NCI-H1694 (cell line): ENCODE results near the gene GRIK4.
"Not testable (repeated sequence)": the region's sequence is repeated elsewhere in the genome, so short reads cannot be mapped to it uniquely, and the experiment has no call there.

Source experiments
- DNase-seq: peaks from one replicate; lab custom pipeline; 2025; lab: John Stamatoyannopoulos, UW

GRIK4 gene

GRCh38 chr11:120747850-120748814 lies 236.6 kb downstream of the GRIK4 start:
- peak; percentile 6 for DNase-seq

DNA sequence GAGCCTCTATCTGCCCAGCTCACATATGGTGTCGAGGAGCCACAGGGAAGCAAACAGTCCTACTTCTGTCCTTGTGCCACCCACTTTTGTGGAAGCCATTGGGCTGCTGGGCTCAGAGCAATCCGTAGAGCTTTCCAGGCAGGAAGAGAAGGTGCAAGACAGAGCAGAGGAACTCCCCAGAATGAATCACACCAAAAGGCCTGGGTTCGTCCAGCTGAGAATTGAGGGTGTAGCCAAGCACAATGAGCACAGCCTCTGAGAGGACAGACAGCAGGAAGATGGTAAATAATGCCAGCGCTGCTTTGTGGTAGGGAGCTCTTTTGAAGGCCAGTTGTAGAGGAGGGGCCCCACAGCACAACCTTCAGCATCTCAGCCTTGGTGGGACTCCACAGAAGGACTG lies 237.8 kb downstream of the GRIK4 start:
- DNase-seq: no peak

DNA sequence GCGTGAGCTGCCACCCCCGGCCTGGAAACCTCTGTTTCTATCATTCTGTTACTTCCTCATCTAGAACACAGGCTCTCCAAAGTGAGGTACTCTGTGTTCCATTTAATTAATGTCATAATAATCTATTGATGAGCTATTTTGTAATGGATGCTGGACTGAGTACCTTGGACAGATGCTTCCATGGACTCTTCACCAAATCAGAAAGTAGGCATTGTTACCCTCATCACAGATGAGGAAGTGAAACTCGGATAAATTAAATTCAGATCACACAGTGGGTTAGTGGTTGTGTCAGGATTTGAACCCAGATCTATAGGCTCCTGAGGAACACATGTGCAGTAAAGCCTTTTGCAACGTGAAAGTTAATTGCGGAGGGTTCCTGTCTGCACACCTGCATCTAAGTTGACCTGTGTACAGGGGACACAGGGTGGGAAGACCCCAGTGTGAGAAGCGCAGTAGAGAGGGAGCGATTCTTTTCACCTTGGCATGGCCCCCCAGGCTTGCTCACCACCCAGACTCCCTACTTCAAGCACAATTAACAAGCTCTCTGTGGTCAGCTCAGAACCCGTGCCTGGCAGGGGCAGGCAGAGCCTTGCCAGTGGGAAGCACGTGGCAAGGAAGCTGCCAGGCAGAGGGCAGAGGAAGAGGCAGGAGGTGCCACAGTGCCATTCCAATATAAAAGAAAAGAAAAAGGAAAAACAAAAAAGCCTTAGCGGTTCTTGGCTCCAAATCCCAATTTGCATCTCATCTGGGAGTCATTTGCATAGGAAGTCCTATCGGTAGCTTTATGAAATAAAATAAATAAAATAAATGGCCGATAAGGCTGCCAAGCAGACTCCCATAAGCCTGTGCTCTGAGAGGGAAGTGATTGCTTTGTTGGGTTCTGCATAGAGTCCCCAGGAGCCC lies 239.3 kb downstream of the GRIK4 start:
- DNase-seq: no peak

DNA sequence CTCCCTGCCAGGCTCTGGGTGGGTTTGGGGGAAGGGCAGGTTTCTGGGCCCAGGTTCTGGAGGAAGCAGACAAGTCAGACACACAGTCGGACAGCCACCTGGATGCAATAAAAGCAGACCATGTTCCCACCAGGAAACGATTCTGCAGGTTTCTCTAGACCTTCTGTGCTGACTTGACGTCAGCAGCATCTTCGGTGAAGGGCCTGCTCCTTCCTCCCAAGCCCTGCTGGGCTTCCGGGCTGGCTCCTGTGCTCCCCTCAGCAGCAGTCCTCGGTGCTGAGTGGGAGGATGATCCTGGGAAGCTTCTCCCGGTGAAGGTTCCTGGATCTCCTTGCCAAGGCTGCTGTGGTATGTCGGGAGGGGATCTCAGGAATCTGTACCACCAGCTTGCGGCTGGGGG lies 240.0 kb downstream of the GRIK4 start:
- no peak for DNase-seq

- no peak for DNase-seq
Measured at GRCh38 chr11:120752668-120753067, 241.1 kb downstream of the GRIK4 start.

- no peak for DNase-seq
Measured at GRCh38 chr11:120756931-120757330, 245.4 kb downstream of the GRIK4 start.

DNA sequence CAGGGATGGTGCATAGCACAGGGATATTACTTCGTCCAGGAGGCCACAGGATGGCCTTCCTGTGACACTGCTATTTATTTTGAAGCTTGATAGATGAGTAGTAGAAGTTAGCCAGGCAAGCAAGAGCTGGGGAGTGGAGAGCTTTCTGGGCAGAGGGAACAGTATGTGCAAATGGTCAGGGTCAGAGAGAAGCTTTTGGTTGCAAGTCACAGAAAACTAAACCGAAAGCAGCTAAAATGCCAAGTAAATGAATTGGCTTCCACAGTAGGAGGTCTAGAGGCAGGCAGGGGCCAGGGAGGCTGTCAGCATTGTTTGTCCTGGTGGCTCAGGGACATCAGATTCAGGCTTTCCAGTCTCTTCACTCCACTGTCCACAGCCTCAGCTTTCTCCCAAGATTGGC lies 247.5 kb downstream of the GRIK4 start:
- DNase-seq: no peak

GRCh38 chr11:120765710-120766109 lies 254.2 kb downstream of the GRIK4 start:
- DNase-seq: not testable (repeated sequence)

DNA sequence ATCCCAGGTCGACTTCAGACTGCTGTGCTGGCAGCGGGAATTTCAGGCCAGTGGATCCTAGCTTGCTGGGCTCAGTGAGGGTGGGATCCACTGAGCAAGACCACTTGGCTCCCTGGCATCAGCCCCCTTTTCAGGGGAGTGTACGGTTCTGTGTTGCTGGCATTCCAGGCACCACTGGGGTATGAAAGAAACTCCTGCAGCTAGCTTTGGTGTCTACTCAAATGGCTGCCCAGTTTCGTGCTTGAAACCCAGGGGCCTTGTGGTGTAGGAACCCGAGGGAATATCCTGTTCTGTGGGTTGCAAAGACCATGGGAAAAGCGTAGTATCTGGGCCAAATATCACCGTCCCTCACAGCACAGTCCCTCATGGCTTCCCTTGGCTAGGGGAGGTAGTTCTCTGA lies 254.8 kb downstream of the GRIK4 start:
- DNase-seq: no peak

DNA sequence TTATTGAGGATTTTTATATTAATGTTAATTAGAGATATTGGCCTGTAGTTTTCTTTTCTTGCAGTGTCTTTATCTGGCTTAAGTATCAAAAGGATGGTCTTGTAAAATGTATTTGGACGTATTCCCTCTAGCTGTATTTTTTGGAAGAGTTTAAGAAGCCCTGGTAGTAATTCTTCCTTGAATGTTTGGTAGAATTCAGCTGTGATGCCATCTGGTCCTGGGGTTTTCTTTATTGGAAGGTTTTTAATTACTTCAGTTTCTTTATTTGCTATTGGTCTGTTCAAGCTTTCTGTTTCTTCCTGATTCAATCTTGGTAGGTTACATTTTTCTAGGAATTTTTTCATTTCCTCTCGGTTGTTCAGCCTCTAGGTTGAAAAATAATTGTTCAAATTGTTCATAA lies 257.4 kb downstream of the GRIK4 start:
- DNase-seq: no peak

DNA sequence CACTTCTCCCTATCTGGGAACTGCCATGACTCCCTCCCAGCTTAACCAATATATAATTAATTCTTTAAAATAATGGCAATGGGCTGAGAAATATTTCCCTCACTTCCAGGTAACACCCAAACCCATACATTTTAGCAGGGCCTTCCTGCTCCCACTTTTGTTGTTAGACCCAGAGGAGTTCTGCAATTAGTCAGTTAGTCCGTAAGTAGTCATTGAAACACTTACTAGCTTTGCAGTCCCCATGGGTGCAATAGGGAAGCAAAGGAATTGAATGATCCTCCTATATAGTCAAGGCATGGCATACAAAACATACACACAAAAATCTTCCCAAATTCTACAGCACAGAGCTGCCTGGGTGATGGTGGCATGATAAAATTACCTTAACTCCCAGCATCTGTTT lies 258.4 kb downstream of the GRIK4 start:
- DNase-seq: no peak

- no peak for DNase-seq
Measured at GRCh38 chr11:120771551-120772060, 260.1 kb downstream of the GRIK4 start.

GRCh38 chr11:120773501-120774031 lies 262.0 kb downstream of the GRIK4 start:
- DNase-seq: no peak

DNA sequence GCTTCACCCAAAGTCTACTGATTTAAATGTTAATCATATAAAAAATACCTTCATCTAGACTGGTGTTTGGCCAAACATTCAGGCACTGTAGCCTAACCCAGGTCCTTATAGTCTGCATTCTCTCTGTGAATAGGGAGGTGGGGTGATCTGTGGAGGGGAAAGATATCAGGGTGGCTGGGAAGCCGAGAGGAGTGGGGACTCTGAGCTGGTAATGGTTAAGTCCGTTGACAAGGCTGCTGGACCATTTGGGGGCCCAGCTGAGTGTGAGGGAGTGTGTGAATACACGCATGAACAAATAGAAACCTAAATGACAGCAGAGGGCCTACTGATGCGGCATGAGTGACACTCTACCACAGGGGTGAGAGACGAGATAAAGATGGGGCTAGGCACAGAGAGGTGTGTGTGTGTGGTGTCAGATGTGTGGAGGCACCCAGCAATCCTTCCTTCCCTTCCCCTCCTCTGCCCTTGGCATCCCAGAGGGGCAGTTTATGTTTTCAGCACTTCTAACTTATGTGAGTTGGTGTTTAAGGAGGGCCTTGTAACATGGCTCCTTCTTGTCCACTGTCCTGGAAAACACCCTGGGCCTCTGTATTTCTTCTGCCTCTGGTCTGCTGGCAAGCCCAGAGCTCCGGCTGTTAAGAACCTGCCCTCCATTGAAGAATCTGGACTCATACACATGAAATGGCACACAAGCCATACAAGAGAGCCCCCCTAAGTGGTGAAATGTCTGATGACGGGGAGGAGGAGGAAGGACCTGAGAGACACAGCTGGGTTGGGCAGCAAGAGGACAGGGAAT lies 263.2 kb downstream of the GRIK4 start:
- DNase-seq: no peak

- no peak for DNase-seq
Measured at GRCh38 chr11:120775986-120776951, 264.7 kb downstream of the GRIK4 start.

GRCh38 chr11:120778685-120779490 lies 267.3 kb downstream of the GRIK4 start:
- no peak for DNase-seq

- DNase-seq: no peak
Measured at GRCh38 chr11:120780239-120780638, 268.7 kb downstream of the GRIK4 start.

- no peak for DNase-seq
Measured at GRCh38 chr11:120781486-120782120, 270.1 kb downstream of the GRIK4 start.
